ENCODE results near the gene GPR87.

The GPR87 gene

GRCh38 chr3:151316267-151316991 lies at the start of gene GPR87:
Gene GPR87, minus strand, starts transcription at chr3:151316820. Its CDS starts 16,720 bp downstream, at chr3:151300100.
- H3K4me1 ChIP-seq (ENCODE audit: insufficient read depth, low read length, severe bottlenecking), result no peaks in the 10 kb centered on the region
- no peak within 1 kb of the TSS for H3K4me3 ChIP-seq (ENCODE audit: low read depth, low read length, poor library complexity, severe bottlenecking)
- H3K79me2 ChIP-seq (ENCODE audit: insufficient read depth, low read length), result no peaks in the 10 kb centered on the region
- no peaks in the 10 kb centered on the region for H3K27me3 ChIP-seq (ENCODE audit: insufficient read depth, low read length)
- H3K27ac ChIP-seq (ENCODE audit: low read depth, low read length, poor library complexity, severe bottlenecking), result no peak within 1 kb of the TSS
- H3K9me2 ChIP-seq (ENCODE audit: low read depth, low read length), result no peaks in the 10 kb centered on the region
- H3K9me3 ChIP-seq (ENCODE audit: low read length), result no peaks in the 10 kb centered on the region
- TF ChIP-seq, protein P1, sequence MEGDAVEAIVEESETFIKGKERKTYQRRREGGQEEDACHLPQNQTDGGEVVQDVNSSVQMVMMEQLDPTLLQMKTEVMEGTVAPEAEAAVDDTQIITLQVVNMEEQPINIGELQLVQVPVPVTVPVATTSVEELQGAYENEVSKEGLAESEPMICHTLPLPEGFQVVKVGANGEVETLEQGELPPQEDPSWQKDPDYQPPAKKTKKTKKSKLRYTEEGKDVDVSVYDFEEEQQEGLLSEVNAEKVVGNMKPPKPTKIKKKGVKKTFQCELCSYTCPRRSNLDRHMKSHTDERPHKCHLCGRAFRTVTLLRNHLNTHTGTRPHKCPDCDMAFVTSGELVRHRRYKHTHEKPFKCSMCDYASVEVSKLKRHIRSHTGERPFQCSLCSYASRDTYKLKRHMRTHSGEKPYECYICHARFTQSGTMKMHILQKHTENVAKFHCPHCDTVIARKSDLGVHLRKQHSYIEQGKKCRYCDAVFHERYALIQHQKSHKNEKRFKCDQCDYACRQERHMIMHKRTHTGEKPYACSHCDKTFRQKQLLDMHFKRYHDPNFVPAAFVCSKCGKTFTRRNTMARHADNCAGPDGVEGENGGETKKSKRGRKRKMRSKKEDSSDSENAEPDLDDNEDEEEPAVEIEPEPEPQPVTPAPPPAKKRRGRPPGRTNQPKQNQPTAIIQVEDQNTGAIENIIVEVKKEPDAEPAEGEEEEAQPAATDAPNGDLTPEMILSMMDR (IDR thresholded peaks at IDR 0.05; ENCODE audit: low read length), result no peak
- no peak for TF ChIP-seq EZH2 (IDR thresholded peaks at IDR 0.05; ENCODE audit: borderline replicate concordance, low read length)
- no peak within 1 kb of the TSS for H2AFZ ChIP-seq (ENCODE audit: low read length)
- H4K20me1 ChIP-seq (ENCODE audit: insufficient read depth, low read length), result no peaks in the 10 kb centered on the region
- no peaks in the 10 kb centered on the region for H3K36me3 ChIP-seq (ENCODE audit: insufficient read depth, low read length)
- H3F3A ChIP-seq (ENCODE audit: insufficient read depth, low read length), result no peaks in the 10 kb centered on the region
- no peak within 1 kb of the TSS for H3K9ac ChIP-seq (ENCODE audit: low read length)
- H3K4me2 ChIP-seq (ENCODE audit: low read length), result no peak within 1 kb of the TSS

DNA sequence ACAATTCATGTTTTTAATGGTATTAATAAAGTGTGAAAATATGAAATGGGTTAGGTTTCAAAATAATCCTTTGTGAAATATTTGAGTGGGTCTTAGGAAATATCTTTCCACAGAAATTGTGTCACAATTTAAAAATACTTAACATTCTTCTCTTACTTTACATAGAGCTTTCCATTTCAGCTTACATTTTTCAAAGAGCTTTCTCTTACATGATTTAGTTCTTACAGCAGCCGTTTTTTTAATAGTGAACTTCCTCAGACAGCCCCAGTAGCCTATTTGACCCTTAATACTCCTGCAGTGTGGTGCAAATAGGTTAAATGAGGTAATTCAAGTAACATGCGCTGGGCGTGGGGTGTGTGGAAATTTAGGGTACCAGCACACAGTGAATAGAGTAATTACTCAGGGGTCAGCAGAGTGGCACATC lies 46.1 kb upstream of the GPR87 start:
- Histone ChIP-seq H3K9me3 (ENCODE audit: low read length) (no peaks in the 10 kb centered on the region), H3K27ac (ENCODE audit: low read depth, low read length, poor library complexity, severe bottlenecking) (no peak overlapping the region), H2AFZ (ENCODE audit: low read length) (no peak overlapping the region), H3F3A (ENCODE audit: insufficient read depth, low read length) (no peaks in the 10 kb centered on the region), H3K79me2 (ENCODE audit: insufficient read depth, low read length) (no peaks in the 10 kb centered on the region), H3K4me3 (ENCODE audit: low read depth, low read length, poor library complexity, severe bottlenecking) (no peak overlapping the region), H3K9ac (ENCODE audit: low read length) (no peak overlapping the region), H3K9me2 (ENCODE audit: low read depth, low read length) (no peaks in the 10 kb centered on the region), H3K27me3 (ENCODE audit: insufficient read depth, low read length) (no peaks in the 10 kb centered on the region), H3K4me2 (ENCODE audit: low read length) (no peak overlapping the region), H3K4me1 (ENCODE audit: insufficient read depth, low read length, severe bottlenecking) (no peaks in the 10 kb centered on the region), H4K20me1 (ENCODE audit: insufficient read depth, low read length) (no peaks in the 10 kb centered on the region), H3K36me3 (ENCODE audit: insufficient read depth, low read length) (no peaks in the 10 kb centered on the region)
- TF ChIP-seq, protein P1 (IDR thresholded peaks at IDR 0.05; ENCODE audit: low read length), result no peak
- no peak for TF ChIP-seq EZH2 (IDR thresholded peaks at IDR 0.05; ENCODE audit: borderline replicate concordance, low read length)

DNA sequence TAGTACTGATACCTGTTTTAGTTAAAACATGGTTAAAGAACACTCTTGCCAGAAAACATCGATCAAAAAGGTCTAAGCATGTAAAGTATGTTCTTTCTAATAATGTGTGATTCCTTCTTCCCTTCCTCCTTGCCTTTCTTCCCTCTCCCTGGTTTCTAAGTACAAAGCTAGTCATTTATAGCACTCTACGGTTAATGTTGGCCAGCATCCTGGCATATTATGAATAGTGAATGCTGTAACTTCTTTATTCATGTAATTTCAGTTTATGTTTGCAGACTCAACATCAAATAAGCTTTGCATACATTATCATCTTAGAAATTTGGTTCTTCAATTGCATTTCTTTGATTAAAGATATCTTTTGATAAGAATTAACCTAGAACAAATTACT lies 40.8 kb upstream of the GPR87 start:
- no peak overlapping the region for H3K27ac ChIP-seq (ENCODE audit: low read depth, low read length, poor library complexity, severe bottlenecking)
- H3K36me3 ChIP-seq (ENCODE audit: insufficient read depth, low read length), result no peaks in the 10 kb centered on the region
- TF ChIP-seq, protein P1 (IDR thresholded peaks at IDR 0.05; ENCODE audit: low read length), result no peak
- TF ChIP-seq EZH2 (IDR thresholded peaks at IDR 0.05; ENCODE audit: borderline replicate concordance, low read length), result no peak
- H2AFZ ChIP-seq (ENCODE audit: low read length), result no peak overlapping the region
- H3K4me3 ChIP-seq (ENCODE audit: low read depth, low read length, poor library complexity, severe bottlenecking), result no peak overlapping the region
- H3K9ac ChIP-seq (ENCODE audit: low read length), result no peak overlapping the region
- no peaks in the 10 kb centered on the region for H3K9me3 ChIP-seq (ENCODE audit: low read length)
- no peaks in the 10 kb centered on the region for H3K79me2 ChIP-seq (ENCODE audit: insufficient read depth, low read length)
- H3K4me2 ChIP-seq (ENCODE audit: low read length), result no peak overlapping the region
- H4K20me1 ChIP-seq (ENCODE audit: insufficient read depth, low read length), result no peaks in the 10 kb centered on the region
- H3K4me1 ChIP-seq (ENCODE audit: insufficient read depth, low read length, severe bottlenecking), result no peaks in the 10 kb centered on the region
- H3K27me3 ChIP-seq (ENCODE audit: insufficient read depth, low read length), result no peaks in the 10 kb centered on the region
- H3K9me2 ChIP-seq (ENCODE audit: low read depth, low read length), result no peaks in the 10 kb centered on the region
- H3F3A ChIP-seq (ENCODE audit: insufficient read depth, low read length), result no peaks in the 10 kb centered on the region

All from OCI-LY1 (cell line).